Liver (tissue), 9 donors: Measurements from ENCODE around the gene HCFC1R1. TPM values are rescaled to one million over a fixed set of nuclear protein-coding genes. Genes with fewer than 3 reads are reported as not detected.
A peak's percentile ranks its signal among the peaks of the same experiment; 100 is the strongest.

Experiments used
- DNase-seq: peaks from one replicate; pipeline ENCODE4 v3.0.0-alpha.2; 2017; ENCODE audit warnings: low spot score
- H3K27ac ChIP-seq, 2 donors: one replicate each; pipeline ENCODE4 v1.7.0; 2013; ENCODE audit warnings: inconsistent platforms in 2 of 2, low read length in 2 of 2, control low read depth in 1 of 2, low read depth in 1 of 2, mild to moderate bottlenecking in 1 of 2
- H3K27me3 ChIP-seq, 4 donors: one replicate each; pipeline versions ENCODE4 v1.6.1 to v1.7.0; 2013; ENCODE audit warnings: low read length in 3 of 4, inconsistent platforms in 1 of 4, mild to moderate bottlenecking in 1 of 4, moderate library complexity in 1 of 4; ENCODE audit not compliant: control insufficient read depth in 4 of 4, insufficient read depth in 4 of 4
- H3K36me3 ChIP-seq, 4 donors: one replicate each; pipeline versions ENCODE4 v1.6.1 to v1.7.0; 2013; ENCODE audit warnings: low read length in 3 of 4, mild to moderate bottlenecking in 3 of 4, low read depth in 1 of 4, moderate library complexity in 1 of 4; ENCODE audit not compliant: control insufficient read depth in 4 of 4, insufficient read depth in 3 of 4
- H3K4me1 ChIP-seq, 4 donors: one replicate each; pipeline versions ENCODE4 v1.6.1 to v1.7.0; 2013; ENCODE audit warnings: low read length in 3 of 4, mild to moderate bottlenecking in 3 of 4, moderate library complexity in 1 of 4; ENCODE audit not compliant: control insufficient read depth in 4 of 4, insufficient read depth in 4 of 4
- H3K4me3 ChIP-seq, 3 donors: one replicate each; pipeline versions ENCODE4 v1.6.1 to v1.7.0; 2013; ENCODE audit warnings: low read length in 3 of 3, control low read depth in 1 of 3, low read depth in 1 of 3, mild to moderate bottlenecking in 1 of 3
- H3K9ac ChIP-seq, 2 donors: one replicate each; pipeline ENCODE4 v1.7.0; 2013; ENCODE audit warnings: low read length in 2 of 2, mild to moderate bottlenecking in 2 of 2, moderate library complexity in 2 of 2, control low read depth in 1 of 2, low read depth in 1 of 2
- H3K9me3 ChIP-seq, 4 donors: one replicate each; pipeline versions ENCODE4 v1.6.1 to v1.7.0; 2013; ENCODE audit warnings: low read length in 3 of 4; ENCODE audit not compliant: control insufficient read depth in 4 of 4
- FOXA2 ChIP-seq: IDR thresholded peaks from 2 replicates; pipeline ENCODE4 v1.6.1; 2016; ENCODE audit warnings: antibody characterized with exemption
- GABPA ChIP-seq, 2 donors: IDR thresholded peaks in 1 of 2; conservative IDR thresholded peaks in 1 of 2; 2 replicates each; pipeline ENCODE4 v1.6.1; 2016; ENCODE audit warnings: antibody characterized with exemption in 2 of 2, mild to moderate bottlenecking in 1 of 2, moderate library complexity in 1 of 2
- HNF4A ChIP-seq, 2 donors: conservative IDR thresholded peaks; 2 replicates each; pipeline ENCODE4 v1.6.1; 2016; ENCODE audit warnings: antibody characterized with exemption in 2 of 2, mild to moderate bottlenecking in 2 of 2
- HNF4G ChIP-seq: IDR thresholded peaks from 2 replicates; pipeline ENCODE4 v1.6.1; 2016; ENCODE audit warnings: antibody characterized with exemption
- JUND ChIP-seq, 2 donors: IDR thresholded peaks; 2 replicates each; pipeline ENCODE4 v1.6.1; 2016; ENCODE audit warnings: antibody characterized with exemption in 2 of 2
- NR2F2 ChIP-seq: IDR thresholded peaks from 2 replicates; pipeline ENCODE4 v1.6.1; 2016; ENCODE audit warnings: antibody characterized with exemption
- RAD21 ChIP-seq, 2 donors: IDR thresholded peaks; 2 replicates each; pipeline ENCODE4 v1.6.1; 2016; ENCODE audit warnings: antibody characterized with exemption in 2 of 2, mild to moderate bottlenecking in 2 of 2
- RXRA ChIP-seq, 2 donors: IDR thresholded peaks; 2 replicates each; pipeline ENCODE4 v1.6.1; 2017 to 2018; ENCODE audit warnings: antibody characterized with exemption in 2 of 2, mild to moderate bottlenecking in 1 of 2
- SP1 ChIP-seq: IDR thresholded peaks from 2 replicates; pipeline ENCODE4 v1.6.1; 2018; ENCODE audit warnings: antibody characterized with exemption, mild to moderate bottlenecking
- TAF1 ChIP-seq: conservative IDR thresholded peaks from 2 replicates; pipeline ENCODE4 v1.6.1; 2016; ENCODE audit warnings: antibody characterized with exemption, mild to moderate bottlenecking
- YY1 ChIP-seq: IDR thresholded peaks from 2 replicates; pipeline ENCODE4 v1.6.1; 2016; ENCODE audit warnings: antibody characterized with exemption, mild to moderate bottlenecking
- WGBS: extraction: QIAGEN DNeasy Blood & Tissue Kit; methylation state at CpG from one replicate; pipeline ENCODE4 v1.1.7; 2013; 5-methylcytosine and 5-hydroxymethylcytosine counted together
- polyA plus RNA-seq, 2 donors: library from polyadenylated mRNA; stranded (reverse) in 1 of 2; unstranded in 1 of 2; fragments of 200-250 nt in 1 of 2; fragments of >200 nt in 1 of 2; fragmentation: Nextera tagmentation in 1 of 2; extraction: Ambion mirVana in 1 of 2; gene quantifications; one replicate each; pipeline versions ENCODE4 v1.2.1 to v1.2.3, GENCODE V29; 2013 to 2015
- total RNA-seq, 2 donors: library from RNA; depleted of rRNA; stranded (reverse); fragments of >200 nt; gene quantifications; one replicate each; pipeline ENCODE4 v1.2.3, GENCODE V29; 2014
- TF ChIP-seq, protein P1 (sequence below): fragments of 150-350 bp; IDR thresholded peaks from 2 replicates; pipeline ENCODE4 v1.5.1; 2017; ENCODE audit warnings: improper control_type of control experiment, low read depth, low read length; ENCODE audit not compliant: missing input control
- TF ChIP-seq, protein P2 (sequence below): IDR thresholded peaks from 2 replicates; pipeline ENCODE4 v1.6.1; 2016; ENCODE audit warnings: antibody characterized with exemption, mild to moderate bottlenecking
- TF ChIP-seq, protein P3 (sequence below): IDR thresholded peaks from 2 replicates; pipeline ENCODE4 v1.6.1; 2016; ENCODE audit warnings: antibody characterized with exemption
- TF ChIP-seq, protein P4 (sequence below): IDR thresholded peaks from 2 replicates; pipeline ENCODE4 v1.6.1; 2016; ENCODE audit warnings: antibody characterized with exemption
- TF ChIP-seq, protein P5 (sequence below): IDR thresholded peaks from 2 replicates; pipeline ENCODE4 v1.6.1; 2016; ENCODE audit warnings: antibody characterized with exemption
- donor health status: healthy.
- donor health status: healthy.
- donor health status: healthy.
- donor health status: healthy.
- donor health status: healthy.

HCFC1R1 gene
- total and polyA plus RNA-seq, 4 donors, result 1.4 to 17.6 (median 9.2) TPM

DNA sequence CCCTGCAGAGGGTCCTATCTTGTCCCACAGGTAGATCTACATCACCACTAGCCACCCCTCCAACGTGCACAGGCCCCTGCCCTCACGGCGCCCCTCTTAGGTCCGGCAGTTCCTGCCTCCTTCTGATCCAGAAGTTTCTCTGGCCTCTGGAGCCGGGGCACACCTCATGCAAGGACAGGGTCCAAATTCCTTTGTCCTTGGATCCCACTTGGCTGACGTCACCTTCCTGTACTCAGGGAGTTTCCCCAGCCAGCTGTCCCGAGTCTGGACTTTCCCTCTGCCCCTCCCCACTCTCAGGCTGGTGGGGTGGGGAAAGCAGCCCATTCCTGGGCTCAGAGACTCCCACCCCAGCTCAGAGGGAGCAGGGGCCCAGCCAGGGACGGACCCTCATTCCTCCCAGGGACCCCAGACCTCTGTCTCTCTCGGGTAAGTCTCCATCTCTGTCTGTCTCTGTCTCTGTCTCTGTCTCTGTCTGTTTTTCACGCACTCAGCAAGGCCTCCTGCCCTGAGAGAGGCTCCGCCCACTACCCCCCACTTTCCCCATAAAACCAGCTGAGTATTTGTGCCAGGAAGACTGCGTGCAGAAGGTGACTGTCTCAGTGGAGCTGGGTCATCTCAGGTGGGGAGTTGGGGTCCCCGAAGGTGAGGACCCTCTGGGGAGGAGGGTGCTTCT, 41.5 kb upstream of the HCFC1R1 start, which contains the start of gene IL32:
Gene IL32, plus strand, starts transcription at position 572 of the 673 bp plus-strand sequence. CDS start 172 bp downstream, outside the sequence.
- no peaks in the 10 kb centered on the region for H3K27me3 ChIP-seq
- peaks cover 0 to 9% (median 3%) of the 10 kb centered on the region in 4 donors for H3K36me3 ChIP-seq
- peak; percentile 46 for DNase-seq
- H3K4me1 ChIP-seq, result peaks cover under 1 to 15% (median 8%) of the 10 kb centered on the region in 4 donors
- H3K4me3 ChIP-seq, result peak within 1 kb of the TSS; percentile 51 to 89 (median 84)
- peak within 1 kb of the TSS; percentile 84 to 97 for H3K9ac ChIP-seq
- TF ChIP-seq NR2F2 (peak; percentile 46), GABPA (IDR thresholded peaks at IDR 0.05 in 1 of 2, conservative IDR thresholded peaks at IDR 0.05 in 1 of 2) (peak in 1 of 2 donors; percentile 37), RAD21 (IDR thresholded peaks at IDR 0.05) (no peak), RXRA (IDR thresholded peaks at IDR 0.05) (peak; percentile 86 to 89), TAF1 (peak; percentile 24), JUND (IDR thresholded peaks at IDR 0.05) (peak; percentile 94), SP1 (peak; percentile 91), YY1 (peak; percentile 56), HNF4G (peak; percentile 93), HNF4A (conservative IDR thresholded peaks at IDR 0.05) (peak; percentile 99 to 100), FOXA2 (no peak)
- TF ChIP-seq, protein P1, sequence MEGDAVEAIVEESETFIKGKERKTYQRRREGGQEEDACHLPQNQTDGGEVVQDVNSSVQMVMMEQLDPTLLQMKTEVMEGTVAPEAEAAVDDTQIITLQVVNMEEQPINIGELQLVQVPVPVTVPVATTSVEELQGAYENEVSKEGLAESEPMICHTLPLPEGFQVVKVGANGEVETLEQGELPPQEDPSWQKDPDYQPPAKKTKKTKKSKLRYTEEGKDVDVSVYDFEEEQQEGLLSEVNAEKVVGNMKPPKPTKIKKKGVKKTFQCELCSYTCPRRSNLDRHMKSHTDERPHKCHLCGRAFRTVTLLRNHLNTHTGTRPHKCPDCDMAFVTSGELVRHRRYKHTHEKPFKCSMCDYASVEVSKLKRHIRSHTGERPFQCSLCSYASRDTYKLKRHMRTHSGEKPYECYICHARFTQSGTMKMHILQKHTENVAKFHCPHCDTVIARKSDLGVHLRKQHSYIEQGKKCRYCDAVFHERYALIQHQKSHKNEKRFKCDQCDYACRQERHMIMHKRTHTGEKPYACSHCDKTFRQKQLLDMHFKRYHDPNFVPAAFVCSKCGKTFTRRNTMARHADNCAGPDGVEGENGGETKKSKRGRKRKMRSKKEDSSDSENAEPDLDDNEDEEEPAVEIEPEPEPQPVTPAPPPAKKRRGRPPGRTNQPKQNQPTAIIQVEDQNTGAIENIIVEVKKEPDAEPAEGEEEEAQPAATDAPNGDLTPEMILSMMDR, result no peak
- TF ChIP-seq, protein P2, sequence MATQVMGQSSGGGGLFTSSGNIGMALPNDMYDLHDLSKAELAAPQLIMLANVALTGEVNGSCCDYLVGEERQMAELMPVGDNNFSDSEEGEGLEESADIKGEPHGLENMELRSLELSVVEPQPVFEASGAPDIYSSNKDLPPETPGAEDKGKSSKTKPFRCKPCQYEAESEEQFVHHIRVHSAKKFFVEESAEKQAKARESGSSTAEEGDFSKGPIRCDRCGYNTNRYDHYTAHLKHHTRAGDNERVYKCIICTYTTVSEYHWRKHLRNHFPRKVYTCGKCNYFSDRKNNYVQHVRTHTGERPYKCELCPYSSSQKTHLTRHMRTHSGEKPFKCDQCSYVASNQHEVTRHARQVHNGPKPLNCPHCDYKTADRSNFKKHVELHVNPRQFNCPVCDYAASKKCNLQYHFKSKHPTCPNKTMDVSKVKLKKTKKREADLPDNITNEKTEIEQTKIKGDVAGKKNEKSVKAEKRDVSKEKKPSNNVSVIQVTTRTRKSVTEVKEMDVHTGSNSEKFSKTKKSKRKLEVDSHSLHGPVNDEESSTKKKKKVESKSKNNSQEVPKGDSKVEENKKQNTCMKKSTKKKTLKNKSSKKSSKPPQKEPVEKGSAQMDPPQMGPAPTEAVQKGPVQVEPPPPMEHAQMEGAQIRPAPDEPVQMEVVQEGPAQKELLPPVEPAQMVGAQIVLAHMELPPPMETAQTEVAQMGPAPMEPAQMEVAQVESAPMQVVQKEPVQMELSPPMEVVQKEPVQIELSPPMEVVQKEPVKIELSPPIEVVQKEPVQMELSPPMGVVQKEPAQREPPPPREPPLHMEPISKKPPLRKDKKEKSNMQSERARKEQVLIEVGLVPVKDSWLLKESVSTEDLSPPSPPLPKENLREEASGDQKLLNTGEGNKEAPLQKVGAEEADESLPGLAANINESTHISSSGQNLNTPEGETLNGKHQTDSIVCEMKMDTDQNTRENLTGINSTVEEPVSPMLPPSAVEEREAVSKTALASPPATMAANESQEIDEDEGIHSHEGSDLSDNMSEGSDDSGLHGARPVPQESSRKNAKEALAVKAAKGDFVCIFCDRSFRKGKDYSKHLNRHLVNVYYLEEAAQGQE, result peak; percentile 75
- TF ChIP-seq, protein P3, sequence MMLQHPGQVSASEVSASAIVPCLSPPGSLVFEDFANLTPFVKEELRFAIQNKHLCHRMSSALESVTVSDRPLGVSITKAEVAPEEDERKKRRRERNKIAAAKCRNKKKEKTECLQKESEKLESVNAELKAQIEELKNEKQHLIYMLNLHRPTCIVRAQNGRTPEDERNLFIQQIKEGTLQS, result peak; percentile 77
- TF ChIP-seq, protein P4, sequence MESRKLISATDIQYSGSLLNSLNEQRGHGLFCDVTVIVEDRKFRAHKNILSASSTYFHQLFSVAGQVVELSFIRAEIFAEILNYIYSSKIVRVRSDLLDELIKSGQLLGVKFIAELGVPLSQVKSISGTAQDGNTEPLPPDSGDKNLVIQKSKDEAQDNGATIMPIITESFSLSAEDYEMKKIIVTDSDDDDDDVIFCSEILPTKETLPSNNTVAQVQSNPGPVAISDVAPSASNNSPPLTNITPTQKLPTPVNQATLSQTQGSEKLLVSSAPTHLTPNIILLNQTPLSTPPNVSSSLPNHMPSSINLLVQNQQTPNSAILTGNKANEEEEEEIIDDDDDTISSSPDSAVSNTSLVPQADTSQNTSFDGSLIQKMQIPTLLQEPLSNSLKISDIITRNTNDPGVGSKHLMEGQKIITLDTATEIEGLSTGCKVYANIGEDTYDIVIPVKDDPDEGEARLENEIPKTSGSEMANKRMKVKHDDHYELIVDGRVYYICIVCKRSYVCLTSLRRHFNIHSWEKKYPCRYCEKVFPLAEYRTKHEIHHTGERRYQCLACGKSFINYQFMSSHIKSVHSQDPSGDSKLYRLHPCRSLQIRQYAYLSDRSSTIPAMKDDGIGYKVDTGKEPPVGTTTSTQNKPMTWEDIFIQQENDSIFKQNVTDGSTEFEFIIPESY, result no peak
- TF ChIP-seq, protein P5, sequence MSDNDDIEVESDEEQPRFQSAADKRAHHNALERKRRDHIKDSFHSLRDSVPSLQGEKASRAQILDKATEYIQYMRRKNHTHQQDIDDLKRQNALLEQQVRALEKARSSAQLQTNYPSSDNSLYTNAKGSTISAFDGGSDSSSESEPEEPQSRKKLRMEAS, result peak; percentile 72
- no peaks in the 10 kb centered on the region for H3K9me3 ChIP-seq
- 29% methylated on average over 13 of the region's 13 CpGs for WGBS
- H3K27ac ChIP-seq, result peak within 1 kb of the TSS; percentile 82 to 88
